Stimulated activated CD8-positive, alpha-beta memory T cell treated with anti-CD3 and anti-CD28 coated beads, Interleukin-2, amount 100 ng/mL, for 48 hours (primary cell): Measurements from ENCODE around the gene FAM193B.

Experiments used
- DNase-seq, 2 donors: peaks; one replicate each; pipeline ENCODE4 v3.0.0-alpha.2; 2020; ENCODE audit warnings: low read depth in 2 of 2

The FAM193B gene

GRCh38 chr5:177515580-177515979 lies 38.8 kb downstream of the FAM193B start:
- no peak for DNase-seq

GRCh38 chr5:177514541-177514940 lies 39.8 kb downstream of the FAM193B start:
- no peak for DNase-seq

GRCh38 chr5:177513500-177513899 lies 40.9 kb downstream of the FAM193B start:
- no peak for DNase-seq

- DNase-seq: no peak
Measured at GRCh38 chr5:177512736-177513380, 41.5 kb downstream of the FAM193B start.

- DNase-seq: no peak
Measured at GRCh38 chr5:177511796-177512675, 42.3 kb downstream of the FAM193B start.

- DNase-seq: no peak
Measured at GRCh38 chr5:177511181-177511580, 43.2 kb downstream of the FAM193B start.

- no peak for DNase-seq
Measured at GRCh38 chr5:177510567-177511053, 43.8 kb downstream of the FAM193B start.

- no peak for DNase-seq
Measured at GRCh38 chr5:177509991-177510566, 44.3 kb downstream of the FAM193B start.

GRCh38 chr5:177509381-177509951 lies 44.9 kb downstream of the FAM193B start, which contains the start of gene DOK3:
TSS of gene DOK3 (minus strand) at chr5:177509826. CDS start at chr5:177509540, 286 bp downstream.
- DNase-seq: no peak

- DNase-seq: no peak
Measured at GRCh38 chr5:177508837-177509236, 45.5 kb downstream of the FAM193B start.

GRCh38 chr5:177508221-177508611 lies 46.1 kb downstream of the FAM193B start:
- no peak for DNase-seq

- no peak for DNase-seq
Measured at GRCh38 chr5:177507596-177508220, 46.7 kb downstream of the FAM193B start.

GRCh38 chr5:177507165-177507564 lies 47.2 kb downstream of the FAM193B start:
- DNase-seq: no peak

GRCh38 chr5:177505075-177505474 lies 49.3 kb downstream of the FAM193B start:
- DNase-seq: no peak

- no peak for DNase-seq
Measured at GRCh38 chr5:177504086-177505056, 50.0 kb downstream of the FAM193B start.

GRCh38 chr5:177503351-177504085 lies 50.8 kb downstream of the FAM193B start:
- DNase-seq: no peak

- DNase-seq: no peak
Measured at GRCh38 chr5:177502886-177503285, 51.5 kb downstream of the FAM193B start.

GRCh38 chr5:177501874-177502678 lies 52.3 kb downstream of the FAM193B start:
- no peak for DNase-seq
